ENCODE results near the gene WDR70. TPM values are rescaled to one million over a fixed set of nuclear protein-coding genes. Genes with fewer than 3 reads are reported as not detected.

WDR70 gene
- total RNA-seq, 1 experiment from 2014 or later: 35.6 TPM

- no peaks in the 10 kb centered on the region for H4K20me1 ChIP-seq (ENCODE audit: insufficient read depth, low read depth, low read length)
- H3K9me2 ChIP-seq (replicated peaks; ENCODE audit: insufficient read depth, low read length): no peaks in the 10 kb centered on the region
- no peak overlapping the region for H2AFZ ChIP-seq (ENCODE audit: low read length)
- H3K4me1 ChIP-seq (ENCODE audit: low read length): no peaks in the 10 kb centered on the region
- no peak overlapping the region for H3K27ac ChIP-seq (ENCODE audit: low read length)
- no peaks in the 10 kb centered on the region for H3K9me3 ChIP-seq (ENCODE audit: low read length)
- no peak overlapping the region for H3K4me3 ChIP-seq (ENCODE audit: low read length)
- no peaks in the 10 kb centered on the region for H3K27me3 ChIP-seq (ENCODE audit: low read length)
- no peaks in the 10 kb centered on the region for H3K36me3 ChIP-seq (ENCODE audit: insufficient read depth, low read length)
- DNase-seq: no peak
- no peaks in the 10 kb centered on the region for H3K79me2 ChIP-seq (ENCODE audit: low read length)
- H3K9ac ChIP-seq (ENCODE audit: low read length): no peak overlapping the region
- no peak overlapping the region for H3K4me2 ChIP-seq (ENCODE audit: low read depth, low read length, poor library complexity, severe bottlenecking)
Measured at GRCh38 chr5:37695647-37696046, 316.5 kb downstream of the WDR70 start.

- no peaks in the 10 kb centered on the region for H3K27me3 ChIP-seq (ENCODE audit: low read length)
- H3K9me3 ChIP-seq (ENCODE audit: low read length): no peaks in the 10 kb centered on the region
- H3K9me2 ChIP-seq (replicated peaks; ENCODE audit: insufficient read depth, low read length): no peaks in the 10 kb centered on the region
- no peaks in the 10 kb centered on the region for H3K36me3 ChIP-seq (ENCODE audit: insufficient read depth, low read length)
- no peak overlapping the region for H2AFZ ChIP-seq (ENCODE audit: low read length)
- DNase-seq: no peak
- peaks cover 7% of the 10 kb centered on the region; the same call in 1 of the 2 replicates for H3K4me1 ChIP-seq (ENCODE audit: low read length)
- H3K27ac ChIP-seq (ENCODE audit: low read length): no peak overlapping the region
- H3K4me2 ChIP-seq (ENCODE audit: low read depth, low read length, poor library complexity, severe bottlenecking): no peak overlapping the region
- no peak overlapping the region for H3K4me3 ChIP-seq (ENCODE audit: low read length)
- H3K79me2 ChIP-seq (ENCODE audit: low read length): no peaks in the 10 kb centered on the region
- no peak overlapping the region for H3K9ac ChIP-seq (ENCODE audit: low read length)
- H4K20me1 ChIP-seq (ENCODE audit: insufficient read depth, low read depth, low read length): no peaks in the 10 kb centered on the region
Measured at GRCh38 chr5:37696190-37697021, 317.3 kb downstream of the WDR70 start.

- DNase-seq: no peak
- Histone ChIP-seq H4K20me1 (ENCODE audit: insufficient read depth, low read depth, low read length) (no peaks in the 10 kb centered on the region), H2AFZ (ENCODE audit: low read length) (no peak overlapping the region), H3K4me2 (ENCODE audit: low read depth, low read length, poor library complexity, severe bottlenecking) (peak overlapping the region; percentile 23), H3K79me2 (ENCODE audit: low read length) (no peaks in the 10 kb centered on the region), H3K9ac (ENCODE audit: low read length) (no peak overlapping the region), H3K9me2 (replicated peaks; ENCODE audit: insufficient read depth, low read length) (no peaks in the 10 kb centered on the region), H3K36me3 (ENCODE audit: insufficient read depth, low read length) (no peaks in the 10 kb centered on the region), H3K4me3 (ENCODE audit: low read length) (no peak overlapping the region), H3K4me1 (ENCODE audit: low read length) (peaks cover 15% of the 10 kb centered on the region), H3K27me3 (ENCODE audit: low read length) (no peaks in the 10 kb centered on the region), H3K9me3 (ENCODE audit: low read length) (no peaks in the 10 kb centered on the region), H3K27ac (ENCODE audit: low read length) (no peak overlapping the region)
Measured at GRCh38 chr5:37701868-37702267, 322.8 kb downstream of the WDR70 start.

GRCh38 chr5:37703841-37704241 lies 324.7 kb downstream of the WDR70 start:
- H3K9me2 ChIP-seq (replicated peaks; ENCODE audit: insufficient read depth, low read length): no peaks in the 10 kb centered on the region
- no peak overlapping the region for H3K4me2 ChIP-seq (ENCODE audit: low read depth, low read length, poor library complexity, severe bottlenecking)
- DNase-seq: no peak
- no peaks in the 10 kb centered on the region for H3K36me3 ChIP-seq (ENCODE audit: insufficient read depth, low read length)
- H3K4me3 ChIP-seq (ENCODE audit: low read length): no peak overlapping the region
- no peaks in the 10 kb centered on the region for H3K27me3 ChIP-seq (ENCODE audit: low read length)
- H3K79me2 ChIP-seq (ENCODE audit: low read length): no peaks in the 10 kb centered on the region
- no peaks in the 10 kb centered on the region for H3K9me3 ChIP-seq (ENCODE audit: low read length)
- no peak overlapping the region for H3K27ac ChIP-seq (ENCODE audit: low read length)
- H3K4me1 ChIP-seq (ENCODE audit: low read length): peaks cover 15% of the 10 kb centered on the region
- H3K9ac ChIP-seq (ENCODE audit: low read length): no peak overlapping the region
- H4K20me1 ChIP-seq (ENCODE audit: insufficient read depth, low read depth, low read length): no peaks in the 10 kb centered on the region
- no peak overlapping the region for H2AFZ ChIP-seq (ENCODE audit: low read length)

- no peak for DNase-seq
- H3K9me2 ChIP-seq (replicated peaks; ENCODE audit: insufficient read depth, low read length): no peaks in the 10 kb centered on the region
- H3K9ac ChIP-seq (ENCODE audit: low read length): no peak overlapping the region
- no peak overlapping the region for H3K4me2 ChIP-seq (ENCODE audit: low read depth, low read length, poor library complexity, severe bottlenecking)
- no peak overlapping the region for H3K4me3 ChIP-seq (ENCODE audit: low read length)
- H3K4me1 ChIP-seq (ENCODE audit: low read length): peaks cover 15% of the 10 kb centered on the region
- no peaks in the 10 kb centered on the region for H3K36me3 ChIP-seq (ENCODE audit: insufficient read depth, low read length)
- no peaks in the 10 kb centered on the region for H3K27me3 ChIP-seq (ENCODE audit: low read length)
- H3K27ac ChIP-seq (ENCODE audit: low read length): no peak overlapping the region
- H3K9me3 ChIP-seq (ENCODE audit: low read length): no peaks in the 10 kb centered on the region
- H3K79me2 ChIP-seq (ENCODE audit: low read length): no peaks in the 10 kb centered on the region
- H4K20me1 ChIP-seq (ENCODE audit: insufficient read depth, low read depth, low read length): no peaks in the 10 kb centered on the region
- H2AFZ ChIP-seq (ENCODE audit: low read length): no peak overlapping the region
Measured at GRCh38 chr5:37704406-37704805, 325.3 kb downstream of the WDR70 start.

GRCh38 chr5:37709020-37709419 lies 329.9 kb downstream of the WDR70 start:
- Histone ChIP-seq H3K27ac (ENCODE audit: low read length) (no peak overlapping the region), H3K9ac (ENCODE audit: low read length) (no peak overlapping the region), H3K27me3 (ENCODE audit: low read length) (no peaks in the 10 kb centered on the region), H3K9me2 (replicated peaks; ENCODE audit: insufficient read depth, low read length) (no peaks in the 10 kb centered on the region), H3K4me3 (ENCODE audit: low read length) (no peak overlapping the region), H2AFZ (ENCODE audit: low read length) (no peak overlapping the region), H4K20me1 (ENCODE audit: insufficient read depth, low read depth, low read length) (no peaks in the 10 kb centered on the region), H3K9me3 (ENCODE audit: low read length) (no peaks in the 10 kb centered on the region), H3K79me2 (ENCODE audit: low read length) (no peaks in the 10 kb centered on the region), H3K4me2 (ENCODE audit: low read depth, low read length, poor library complexity, severe bottlenecking) (no peak overlapping the region), H3K36me3 (ENCODE audit: insufficient read depth, low read length) (no peaks in the 10 kb centered on the region), H3K4me1 (ENCODE audit: low read length) (no peaks in the 10 kb centered on the region)
- no peak for DNase-seq

GRCh38 chr5:37710965-37711364 lies 331.8 kb downstream of the WDR70 start:
- H3K9me3 ChIP-seq (ENCODE audit: low read length): no peaks in the 10 kb centered on the region
- no peaks in the 10 kb centered on the region for H3K27me3 ChIP-seq (ENCODE audit: low read length)
- H3K27ac ChIP-seq (ENCODE audit: low read length): no peak overlapping the region
- no peaks in the 10 kb centered on the region for H3K79me2 ChIP-seq (ENCODE audit: low read length)
- H3K4me3 ChIP-seq (ENCODE audit: low read length): no peak overlapping the region
- no peak for DNase-seq
- H3K4me1 ChIP-seq (ENCODE audit: low read length): no peaks in the 10 kb centered on the region
- no peak overlapping the region for H3K9ac ChIP-seq (ENCODE audit: low read length)
- H3K36me3 ChIP-seq (ENCODE audit: insufficient read depth, low read length): no peaks in the 10 kb centered on the region
- no peak overlapping the region for H3K4me2 ChIP-seq (ENCODE audit: low read depth, low read length, poor library complexity, severe bottlenecking)
- no peaks in the 10 kb centered on the region for H3K9me2 ChIP-seq (replicated peaks; ENCODE audit: insufficient read depth, low read length)
- no peaks in the 10 kb centered on the region for H4K20me1 ChIP-seq (ENCODE audit: insufficient read depth, low read depth, low read length)
- H2AFZ ChIP-seq (ENCODE audit: low read length): no peak overlapping the region

GRCh38 chr5:37712750-37713149 lies 333.6 kb downstream of the WDR70 start:
- no peaks in the 10 kb centered on the region for H3K9me2 ChIP-seq (replicated peaks; ENCODE audit: insufficient read depth, low read length)
- H3K4me3 ChIP-seq (ENCODE audit: low read length): no peak overlapping the region
- no peaks in the 10 kb centered on the region for H4K20me1 ChIP-seq (ENCODE audit: insufficient read depth, low read depth, low read length)
- H3K9ac ChIP-seq (ENCODE audit: low read length): no peak overlapping the region
- no peaks in the 10 kb centered on the region for H3K27me3 ChIP-seq (ENCODE audit: low read length)
- no peak overlapping the region for H3K27ac ChIP-seq (ENCODE audit: low read length)
- H3K36me3 ChIP-seq (ENCODE audit: insufficient read depth, low read length): no peaks in the 10 kb centered on the region
- H3K79me2 ChIP-seq (ENCODE audit: low read length): no peaks in the 10 kb centered on the region
- H2AFZ ChIP-seq (ENCODE audit: low read length): no peak overlapping the region
- peak; percentile 1 for DNase-seq
- no peaks in the 10 kb centered on the region for H3K9me3 ChIP-seq (ENCODE audit: low read length)
- no peaks in the 10 kb centered on the region for H3K4me1 ChIP-seq (ENCODE audit: low read length)
- H3K4me2 ChIP-seq (ENCODE audit: low read depth, low read length, poor library complexity, severe bottlenecking): no peak overlapping the region

All from Karpas-422 (cell line).